Measurements from ENCODE around the gene LMO7.

- TF ChIP-seq CTCF (conservative IDR thresholded peaks at IDR 0.05; ENCODE audit: low read depth, low read length): no peak
- no peak for TF ChIP-seq CEBPB (IDR thresholded peaks at IDR 0.05; ENCODE audit: low read depth, low read length)
- TF ChIP-seq MAZ (IDR thresholded peaks at IDR 0.05; ENCODE audit: borderline replicate concordance, low read depth, low read length): no peak
- no peak for TF ChIP-seq MXI1 (IDR thresholded peaks at IDR 0.05; ENCODE audit: borderline replicate concordance, low read depth, low read length)
These were observed 231.4 kb downstream of the LMO7 start for GRCh38 chr13:75867379-75868117.
